GM12878 (cell line): ENCODE data around the gene COL15A1. TPM values are rescaled to one million over a fixed set of nuclear protein-coding genes. Genes with fewer than 3 reads are reported as not detected.

Experiments
- BACH1 ChIP-seq: fragments of 450-650 bp; IDR thresholded peaks from 2 replicates; pipeline ENCODE4 v1.6.1; 2017; ENCODE audit warnings: mild to moderate bottlenecking, borderline replicate concordance
- CHD2 ChIP-seq: IDR thresholded peaks from 2 replicates; pipeline ENCODE4 v1.6.1; 2011; ENCODE audit warnings: low read depth, low read length, improper control_type of control experiment, borderline replicate concordance
- DPF2 ChIP-seq: fragments of 450-650 bp; IDR thresholded peaks from 2 replicates; pipeline ENCODE4 v1.6.1; 2017; ENCODE audit warnings: mild to moderate bottlenecking
- LARP7 ChIP-seq: fragments of 450-650 bp; IDR thresholded peaks from 2 replicates; pipeline ENCODE4 v1.6.1; 2017; ENCODE audit warnings: mild to moderate bottlenecking
- NBN ChIP-seq: fragments of 450-650 bp; IDR thresholded peaks from 2 replicates; pipeline ENCODE4 v1.6.1; 2016
- NR2F1 ChIP-seq: fragments of 450-650 bp; conservative IDR thresholded peaks from 2 replicates; pipeline ENCODE4 v1.6.1; 2017; ENCODE audit warnings: mild to moderate bottlenecking
- PBX3 ChIP-seq: IDR thresholded peaks from 2 replicates; pipeline ENCODE4 v1.6.1; 2011; ENCODE audit warnings: mild to moderate bottlenecking, low read depth, low read length, moderate library complexity; ENCODE audit not compliant: insufficient replicate concordance
- RB1 ChIP-seq: fragments of 450-650 bp; formaldehyde crosslinking; IDR thresholded peaks from 2 replicates; pipeline ENCODE4 v1.6.1; 2017; ENCODE audit warnings: mild to moderate bottlenecking, borderline replicate concordance
- RCOR1 ChIP-seq: conservative IDR thresholded peaks from 2 replicates; pipeline ENCODE4 v1.6.1; 2012; ENCODE audit warnings: low read depth, low read length, improper control_type of control experiment
- RELA ChIP-seq: fragments of 450-650 bp; IDR thresholded peaks from 2 replicates; pipeline ENCODE4 v1.8.0; 2014; ENCODE audit warnings: borderline replicate concordance; ENCODE audit not compliant: partially characterized antibody
- SMARCA5 ChIP-seq: fragments of 450-650 bp; IDR thresholded peaks from 2 replicates; pipeline ENCODE4 v1.6.1; 2017; ENCODE audit warnings: mild to moderate bottlenecking
- polyA plus RNA-seq, 11 experiments: library from polyadenylated mRNA; depleted of rRNA in 4 of 11; unstranded in 6 of 11; stranded (reverse) in 5 of 11; fragments of >200 nt; fragmentation: Nextera tagmentation in 4 of 11; fragmentation: Illumina TruSeq in 1 of 11; extraction: Ambion mirVana in 4 of 11; extraction: Trizol in 1 of 11; gene quantifications; 1 replicate in 1 of 11; 2 replicates in 10 of 11; pipeline versions ENCODE4 v1.2.1 to v1.2.3, GENCODE V29; 2011 to 2016; ENCODE audit warnings: inconsistent platforms in 2 of 11, missing spikeins in 2 of 11, low read depth in 1 of 11
- total RNA-seq, 4 experiments: library from RNA; depleted of rRNA in 3 of 4; stranded (reverse); fragments of >200 nt in 3 of 4; fragmentation: Illumina TruSeq in 1 of 4; extraction: Trizol in 1 of 4; gene quantifications; 2 replicates each; pipeline versions ENCODE4 v1.2.1 to v1.2.3, GENCODE V29; 2013 to 2021
- TF ChIP-seq, protein P1 (sequence below): IDR thresholded peaks from 2 replicates; pipeline ENCODE4 v1.6.1; 2012; ENCODE audit warnings: low read length, inconsistent platforms

COL15A1 gene
- total and polyA plus RNA-seq, 10 of the 15 experiments (the other 5 are each of a cell fraction or from before 2014, with no cell fraction given): 0.01 to 0.28 (median 0.06) TPM; not detected in 2

DNA sequence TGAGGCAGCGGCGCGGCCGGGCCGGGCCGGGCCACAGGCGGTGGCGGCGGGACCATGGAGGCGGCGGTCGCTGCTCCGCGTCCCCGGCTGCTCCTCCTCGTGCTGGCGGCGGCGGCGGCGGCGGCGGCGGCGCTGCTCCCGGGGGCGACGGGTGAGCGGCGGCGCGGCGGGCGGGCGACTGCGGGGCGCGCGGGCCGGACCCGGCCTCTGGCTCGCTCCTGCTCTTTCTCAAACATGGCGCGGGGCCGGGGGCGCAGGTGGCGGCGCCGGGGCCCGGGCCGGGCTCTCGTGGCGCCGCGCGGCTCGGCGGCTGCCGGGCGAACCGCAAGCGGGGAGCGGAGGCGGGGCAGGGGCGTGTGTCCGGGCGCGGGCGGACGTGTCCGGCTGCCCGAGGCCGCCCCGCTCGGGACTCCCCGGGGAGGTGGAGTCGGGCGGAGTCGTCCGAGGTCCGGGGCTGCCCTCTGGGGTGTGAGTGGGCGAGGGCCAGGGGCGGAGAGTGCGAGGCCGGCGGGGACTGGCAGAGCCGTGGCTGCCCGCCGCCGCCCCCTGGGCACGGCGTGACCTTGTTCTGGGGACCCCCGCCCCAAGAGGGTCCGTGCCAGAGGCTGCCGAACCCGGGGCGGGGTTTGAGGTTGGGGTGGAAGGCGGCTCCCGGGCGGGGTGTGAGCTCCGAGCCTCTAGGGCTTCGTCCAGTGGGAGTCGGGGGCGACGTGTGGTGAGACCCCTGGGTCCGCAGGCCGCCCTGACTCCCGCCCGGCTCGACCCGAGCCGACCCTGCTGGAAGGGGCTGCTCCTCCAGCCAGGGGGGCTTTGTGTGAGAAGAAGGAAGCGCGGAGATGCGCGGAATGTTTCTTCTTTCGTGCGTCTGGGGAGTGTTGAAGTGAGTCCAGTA lies 161.7 kb downstream of the COL15A1 start (continued):
- TF ChIP-seq, protein P1, sequence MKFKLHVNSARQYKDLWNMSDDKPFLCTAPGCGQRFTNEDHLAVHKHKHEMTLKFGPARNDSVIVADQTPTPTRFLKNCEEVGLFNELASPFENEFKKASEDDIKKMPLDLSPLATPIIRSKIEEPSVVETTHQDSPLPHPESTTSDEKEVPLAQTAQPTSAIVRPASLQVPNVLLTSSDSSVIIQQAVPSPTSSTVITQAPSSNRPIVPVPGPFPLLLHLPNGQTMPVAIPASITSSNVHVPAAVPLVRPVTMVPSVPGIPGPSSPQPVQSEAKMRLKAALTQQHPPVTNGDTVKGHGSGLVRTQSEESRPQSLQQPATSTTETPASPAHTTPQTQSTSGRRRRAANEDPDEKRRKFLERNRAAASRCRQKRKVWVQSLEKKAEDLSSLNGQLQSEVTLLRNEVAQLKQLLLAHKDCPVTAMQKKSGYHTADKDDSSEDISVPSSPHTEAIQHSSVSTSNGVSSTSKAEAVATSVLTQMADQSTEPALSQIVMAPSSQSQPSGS: no peak
- TF ChIP-seq CHD2 (0 out of 2 replicates have a peak, but pooled peaks have one; percentile 22), RB1 (0 out of 2 replicates have a peak, but pooled peaks have one; percentile 59), DPF2 (peak; percentile 76), BACH1 (peak; percentile 49), PBX3 (peak; percentile 15), SMARCA5 (no peak), LARP7 (peak; percentile 72), RELA (peak; percentile 18), NR2F1 (peak; percentile 90), NBN (0 out of 2 replicates have a peak, but pooled peaks have one; percentile 40), RCOR1 (0 out of 2 replicates have a peak, but pooled peaks have one; percentile 43)
